HG02642 (cell line): ENCODE results near the gene HSD17B4.
"Not testable (repeated sequence)": the region's sequence is repeated elsewhere in the genome, so short reads cannot be mapped to it uniquely, and the experiment has no call there.

Experiments used
- ATAC-seq: cut with Tn5 transposase; IDR thresholded peaks from one replicate; pipeline ENCODE4 v1.9.1; 2021; ENCODE audit warnings: mild to moderate bottlenecking; ENCODE audit not compliant: unreplicated experiment, poor library complexity

The HSD17B4 gene

GRCh38 chr5:119476341-119476740, 24.0 kb downstream of the HSD17B4 start:
- no peak for ATAC-seq

GRCh38 chr5:119478781-119479180, 26.5 kb downstream of the HSD17B4 start:
- ATAC-seq = no peak

- ATAC-seq = not testable (repeated sequence)
Observed at GRCh38 chr5:119480629-119481028, 28.3 kb downstream of the HSD17B4 start.

GRCh38 chr5:119483155-119483554, 30.9 kb downstream of the HSD17B4 start:
- ATAC-seq = no peak

- ATAC-seq = no peak
Observed at GRCh38 chr5:119484884-119485283, 32.6 kb downstream of the HSD17B4 start.

GRCh38 chr5:119501671-119502179, 49.4 kb downstream of the HSD17B4 start:
- ATAC-seq = no peak

- ATAC-seq = not testable (repeated sequence)
Observed at GRCh38 chr5:119503939-119504338, 51.6 kb downstream of the HSD17B4 start.

GRCh38 chr5:119512277-119512676, 60.0 kb downstream of the HSD17B4 start:
- ATAC-seq = no peak

- no peak for ATAC-seq
Observed at GRCh38 chr5:119515192-119515591, 62.9 kb downstream of the HSD17B4 start.

GRCh38 chr5:119517115-119517514, 64.8 kb downstream of the HSD17B4 start:
- ATAC-seq = not testable (repeated sequence)

GRCh38 chr5:119521232-119521631, 68.9 kb downstream of the HSD17B4 start:
- ATAC-seq = no peak

- no peak for ATAC-seq
Observed at GRCh38 chr5:119522841-119523240, 70.5 kb downstream of the HSD17B4 start.

- no peak for ATAC-seq
Observed at GRCh38 chr5:119524485-119524884, 72.2 kb downstream of the HSD17B4 start.

GRCh38 chr5:119527351-119527750, 75.1 kb downstream of the HSD17B4 start:
- ATAC-seq = no peak

GRCh38 chr5:119529811-119530210, 77.5 kb downstream of the HSD17B4 start:
- ATAC-seq = no peak

- no peak for ATAC-seq
Observed at GRCh38 chr5:119532637-119533036, 80.3 kb downstream of the HSD17B4 start.

- ATAC-seq = peak; percentile 99
Observed at GRCh38 chr5:119537704-119538103, 85.4 kb downstream of the HSD17B4 start.

GRCh38 chr5:119541716-119542115, 89.4 kb downstream of the HSD17B4 start:
- ATAC-seq = no peak

GRCh38 chr5:119551819-119552218, 99.5 kb downstream of the HSD17B4 start:
- no peak for ATAC-seq

GRCh38 chr5:119554597-119554996, 102.3 kb downstream of the HSD17B4 start:
- no peak for ATAC-seq

GRCh38 chr5:119570910-119571309, 118.6 kb downstream of the HSD17B4 start:
- no peak for ATAC-seq

- ATAC-seq = peak; percentile 58
Observed at GRCh38 chr5:119578937-119579336, 126.6 kb downstream of the HSD17B4 start.

- ATAC-seq = no peak
Observed at GRCh38 chr5:119582987-119583386, 130.7 kb downstream of the HSD17B4 start.
